HEK293 (cell line): ENCODE data around the gene MYO1F.

Experiments
- CTCF ChIA-PET: fragments of 350-600 bp; formaldehyde crosslinking; extraction: SDS; loops from one replicate; lab custom pipeline; 2021; ENCODE audit warnings: antibody characterized with exemption; lab: Yijun Ruan, JAX
- POLR2A ChIA-PET: fragments of 300-600 bp; formaldehyde crosslinking; extraction: SDS; loops from one replicate; lab custom pipeline; 2020; ENCODE audit warnings: antibody characterized with exemption, inconsistent platforms; lab: Yijun Ruan, JAX
- H3K27ac ChIP-seq: fragments of 200-500 bp; sonication (Bioruptor generic); 2 replicates; pipeline ENCODE4 v1.5.1; 2014; ENCODE audit warnings: low read depth, low read length, control low read depth, inconsistent platforms; ENCODE audit errors: extremely low read depth
- H3K36me3 ChIP-seq, 2 experiments: fragments of 200-500 bp in 1 of 2; sonication (Bioruptor generic) in 1 of 2; 1 replicate in 1 of 2; 2 replicates in 1 of 2; pipeline ENCODE4 v1.5.1; 2014 to 2017; ENCODE audit warnings: inconsistent platforms in 2 of 2, low read length in 2 of 2; ENCODE audit not compliant: control insufficient read depth in 2 of 2, insufficient read depth in 1 of 2
- H3K4me1 ChIP-seq: fragments of 200-500 bp; sonication (Bioruptor generic); 2 replicates; pipeline ENCODE4 v1.5.1; 2014; ENCODE audit warnings: mild to moderate bottlenecking, low read length, inconsistent platforms; ENCODE audit not compliant: control insufficient read depth, insufficient read depth
- H3K4me3 ChIP-seq: 2 replicates; pipeline ENCODE4 v1.5.1; 2011; ENCODE audit warnings: low read depth, mild to moderate bottlenecking, control low read depth, low read length, moderate library complexity
- H3K9me3 ChIP-seq: fragments of 200-500 bp; sonication (Bioruptor generic); 2 replicates; pipeline ENCODE4 v1.5.1; 2014; ENCODE audit warnings: low read depth, low read length, inconsistent platforms; ENCODE audit not compliant: control insufficient read depth, insufficient read depth
- BCL11A ChIP-seq: fragments of 450-650 bp; formaldehyde crosslinking; IDR thresholded peaks from 2 replicates; pipeline ENCODE4 v1.5.1; 2016; ENCODE audit warnings: low read depth, missing biosample characterization, missing genetic modification characterization
- BCL11B ChIP-seq: fragments of 450-650 bp; formaldehyde crosslinking; IDR thresholded peaks from 2 replicates; pipeline ENCODE4 v1.5.1; 2016; ENCODE audit warnings: low read depth, missing biosample characterization, missing genetic modification characterization
- GLIS1 ChIP-seq: fragments of 450-650 bp; formaldehyde crosslinking; IDR thresholded peaks from 2 replicates; pipeline ENCODE4 v1.5.1; 2016; ENCODE audit warnings: missing biosample characterization, missing genetic modification characterization
- KLF7 ChIP-seq: fragments of 450-650 bp; formaldehyde crosslinking; IDR thresholded peaks from 2 replicates; pipeline ENCODE4 v1.5.1; 2016; ENCODE audit warnings: missing biosample characterization, missing genetic modification characterization, borderline replicate concordance
- SCRT1 ChIP-seq: fragments of 450-650 bp; formaldehyde crosslinking; IDR thresholded peaks from 2 replicates; pipeline ENCODE4 v1.5.1; 2016; ENCODE audit warnings: missing biosample characterization, missing genetic modification characterization, borderline replicate concordance
- ZNF114 ChIP-seq: fragments of 450-650 bp; formaldehyde crosslinking; IDR thresholded peaks from 2 replicates; pipeline ENCODE4 v1.5.0; 2017; ENCODE audit warnings: missing biosample characterization, missing genetic modification characterization
- ZNF202 ChIP-seq: fragments of 450-650 bp; formaldehyde crosslinking; IDR thresholded peaks from 2 replicates; pipeline ENCODE4 v1.5.1; 2016; ENCODE audit warnings: missing biosample characterization, missing genetic modification characterization, borderline replicate concordance
- ZNF473 ChIP-seq: fragments of 450-650 bp; formaldehyde crosslinking; IDR thresholded peaks from 2 replicates; pipeline ENCODE4 v1.5.1; 2017; ENCODE audit warnings: missing biosample characterization, missing genetic modification characterization
- ZNF48 ChIP-seq: fragments of 450-650 bp; formaldehyde crosslinking; IDR thresholded peaks from 2 replicates; pipeline ENCODE4 v1.5.1; 2016; ENCODE audit warnings: missing biosample characterization, missing genetic modification characterization
- ZNF529 ChIP-seq: fragments of 450-650 bp; formaldehyde crosslinking; IDR thresholded peaks from 2 replicates; pipeline ENCODE4 v1.5.1; 2017; ENCODE audit warnings: missing genetic modification characterization, missing biosample characterization; ENCODE audit not compliant: insufficient replicate concordance
- ZNF571 ChIP-seq: fragments of 450-650 bp; formaldehyde crosslinking; IDR thresholded peaks from 2 replicates; pipeline ENCODE4 v1.5.0; 2017; ENCODE audit warnings: missing biosample characterization, missing genetic modification characterization
- ZNF664 ChIP-seq: fragments of 450-650 bp; formaldehyde crosslinking; IDR thresholded peaks from 2 replicates; pipeline ENCODE4 v1.5.1; 2016; ENCODE audit warnings: missing biosample characterization, missing genetic modification characterization
- ZNF768 ChIP-seq: fragments of 450-650 bp; formaldehyde crosslinking; IDR thresholded peaks from 2 replicates; pipeline ENCODE4 v1.5.1; 2018; ENCODE audit warnings: missing biosample characterization, mild to moderate bottlenecking, missing genetic modification characterization
- ZNF791 ChIP-seq: fragments of 450-650 bp; formaldehyde crosslinking; IDR thresholded peaks from 2 replicates; pipeline ENCODE4 v1.5.1; 2016; ENCODE audit warnings: missing biosample characterization, missing genetic modification characterization
- ZNF843 ChIP-seq: fragments of 450-650 bp; formaldehyde crosslinking; IDR thresholded peaks from 2 replicates; pipeline ENCODE4 v1.5.1; 2016; ENCODE audit warnings: missing biosample characterization, missing genetic modification characterization
- TF ChIP-seq, protein P1 (sequence below): fragments of 450-650 bp; formaldehyde crosslinking; IDR thresholded peaks from 2 replicates; pipeline ENCODE4 v1.5.1; 2016; ENCODE audit warnings: missing biosample characterization, missing genetic modification characterization
- TF ChIP-seq, protein P2 (sequence below): fragments of 450-650 bp; formaldehyde crosslinking; IDR thresholded peaks from 2 replicates; pipeline ENCODE4 v1.5.1; 2016; ENCODE audit warnings: missing biosample characterization, missing genetic modification characterization
- TF ChIP-seq, protein P3 (sequence below): fragments of 450-650 bp; IDR thresholded peaks from 2 replicates; pipeline ENCODE4 v1.5.1; 2018; ENCODE audit warnings: missing biosample characterization, missing genetic modification characterization
- TF ChIP-seq, protein P4 (sequence below): fragments of 450-650 bp; formaldehyde crosslinking; IDR thresholded peaks from 2 replicates; pipeline ENCODE4 v1.5.1; 2017; ENCODE audit warnings: missing biosample characterization, missing genetic modification characterization

MYO1F gene

DNA sequence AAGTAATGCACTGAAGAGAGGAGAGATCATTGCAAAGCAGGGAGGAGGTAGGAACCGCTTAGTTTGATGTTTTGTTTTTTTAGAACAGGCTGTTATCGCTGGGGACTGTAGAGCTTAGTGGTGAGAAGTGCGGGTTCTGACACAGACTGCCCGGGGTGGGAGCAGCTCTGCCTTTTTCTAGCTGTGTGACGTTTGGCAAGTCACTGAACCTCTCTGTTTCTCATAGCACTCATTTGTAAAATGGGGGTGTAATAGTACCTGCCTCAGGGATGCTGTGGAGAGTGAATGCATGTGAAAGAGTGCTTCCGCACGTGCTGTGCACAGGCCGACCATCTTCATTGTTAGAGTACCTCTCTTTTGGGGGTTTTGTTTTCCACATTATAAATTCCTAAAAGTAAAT lies 94.1 kb downstream of the MYO1F start:
- Histone ChIP-seq H3K27ac (peak overlapping the region; percentile 36; the same call in 1 of the 2 replicates), H3K9me3 (no peaks in the 10 kb centered on the region), H3K4me1 (no peaks in the 10 kb centered on the region), H3K4me3 (no peak overlapping the region), H3K36me3 (peaks cover 30 to 90% of the 10 kb centered on the region in 2 experiments)
- POLR2A ChIA-PET = interaction anchor here (1.7 to 2.4 kb wide), 2 partner anchors 31 to 38 kb away, joined by 4 to 8 read pairs; partner anchors contain the start of genes HNRNPM and ZNF414
- CTCF ChIA-PET = no interaction called here
- TF ChIP-seq ZNF768 (tag by site-specific recombination) (peak; percentile 79; the same call in 1 of the 2 replicates), ZNF529 (no peak)
- TF ChIP-seq, protein P1, sequence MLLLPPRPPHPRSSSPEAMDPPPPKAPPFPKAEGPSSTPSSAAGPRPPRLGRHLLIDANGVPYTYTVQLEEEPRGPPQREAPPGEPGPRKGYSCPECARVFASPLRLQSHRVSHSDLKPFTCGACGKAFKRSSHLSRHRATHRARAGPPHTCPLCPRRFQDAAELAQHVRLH (tag by site-specific recombination) = no peak

DNA sequence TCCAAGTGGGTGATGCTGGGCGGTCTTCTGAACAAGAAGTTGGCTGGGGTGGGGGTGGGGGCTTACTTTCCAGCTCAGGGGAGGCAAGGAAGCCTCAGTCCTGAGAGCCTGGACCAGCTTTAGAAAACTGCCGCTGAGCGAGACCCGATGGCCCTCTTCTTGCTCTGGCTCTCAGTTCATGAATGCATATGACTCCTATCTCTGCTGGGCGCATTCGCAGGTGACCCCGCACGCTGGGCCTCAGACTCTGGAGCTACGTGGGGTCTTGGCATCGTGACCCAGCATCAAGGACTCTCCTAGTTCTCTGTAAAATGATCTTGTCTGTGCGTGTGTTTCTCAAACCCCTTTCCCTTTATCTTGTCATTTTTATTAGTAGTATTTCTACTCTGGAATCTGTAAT lies 94.5 kb downstream of the MYO1F start:
- no peak for TF ChIP-seq ZNF473 (tag by site-specific recombination)
- TF ChIP-seq ZNF843 = no peak
- no peak for TF ChIP-seq ZNF571 (tag by site-specific recombination)
- Histone ChIP-seq H3K27ac (peak overlapping the region; percentile 36; the same call in 1 of the 2 replicates), H3K36me3 (peaks cover 33 to 90% of the 10 kb centered on the region in 2 experiments), H3K9me3 (no peaks in the 10 kb centered on the region), H3K4me3 (no peak overlapping the region), H3K4me1 (no peaks in the 10 kb centered on the region)
- CTCF ChIA-PET = interaction anchor here (1.6 kb wide), 1 partner anchor 23 kb away, joined by 4 read pairs; no protein-coding TSS in a partner anchor
- POLR2A ChIA-PET = interaction anchor here (1.2 to 2.4 kb wide), 3 partner anchors 31 to 59 kb away, joined by 4 to 8 read pairs (median 4); partner anchors contain the start of genes HNRNPM and ZNF414

DNA sequence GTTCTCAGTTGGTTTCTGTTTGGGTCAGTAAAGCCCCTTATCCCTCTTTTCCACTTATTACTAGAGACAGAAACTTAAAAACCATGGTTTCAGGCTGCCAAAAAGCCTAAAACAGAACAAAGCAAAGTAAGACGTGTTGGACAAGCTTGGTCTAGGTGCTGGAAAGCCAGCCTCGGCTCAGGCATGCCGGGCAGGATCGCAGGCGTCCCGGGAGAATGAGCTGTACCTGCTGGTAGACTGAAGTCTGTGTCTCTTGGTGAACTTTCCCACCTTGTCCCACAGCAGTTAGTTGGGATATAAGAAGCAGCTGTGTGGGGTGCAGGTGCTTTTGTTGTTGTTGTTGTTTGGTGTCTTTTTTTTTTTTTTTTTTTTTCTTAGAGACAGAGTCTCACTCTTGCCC lies 95.6 kb downstream of the MYO1F start:
- H3K36me3 ChIP-seq = peaks cover 39 to 89% of the 10 kb centered on the region in 2 experiments
- TF ChIP-seq GLIS1 (tag by site-specific recombination) (no peak), ZNF114 (tag by site-specific recombination) (no peak), ZNF202 (tag by site-specific recombination) (no peak), BCL11A (no peak), KLF7 (no peak), ZNF843 (no peak), ZNF664 (tag by site-specific recombination) (no peak), ZNF791 (tag by site-specific recombination) (no peak), ZNF48 (tag by site-specific recombination) (no peak), BCL11B (tag by site-specific recombination) (no peak), SCRT1 (no peak)
- TF ChIP-seq, protein P2, sequence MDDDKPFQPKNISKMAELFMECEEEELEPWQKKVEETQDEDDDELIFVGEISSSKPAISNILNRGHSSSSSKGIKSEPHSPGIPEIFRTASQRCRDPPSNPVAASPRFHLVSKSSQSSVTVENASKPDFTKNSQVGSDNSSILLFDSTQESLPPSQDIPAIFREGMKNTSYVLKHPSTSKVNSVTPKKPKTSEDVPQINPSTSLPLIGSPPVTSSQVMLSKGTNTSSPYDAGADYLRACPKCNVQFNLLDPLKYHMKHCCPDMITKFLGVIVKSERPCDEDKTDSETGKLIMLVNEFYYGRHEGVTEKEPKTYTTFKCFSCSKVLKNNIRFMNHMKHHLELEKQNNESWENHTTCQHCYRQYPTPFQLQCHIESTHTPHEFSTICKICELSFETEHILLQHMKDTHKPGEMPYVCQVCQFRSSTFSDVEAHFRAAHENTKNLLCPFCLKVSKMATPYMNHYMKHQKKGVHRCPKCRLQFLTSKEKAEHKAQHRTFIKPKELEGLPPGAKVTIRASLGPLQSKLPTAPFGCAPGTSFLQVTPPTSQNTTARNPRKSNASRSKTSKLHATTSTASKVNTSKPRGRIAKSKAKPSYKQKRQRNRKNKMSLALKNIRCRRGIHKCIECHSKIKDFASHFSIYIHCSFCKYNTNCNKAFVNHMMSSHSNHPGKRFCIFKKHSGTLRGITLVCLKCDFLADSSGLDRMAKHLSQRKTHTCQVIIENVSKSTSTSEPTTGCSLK (tag by site-specific recombination) = no peak
- TF ChIP-seq, protein P3, sequence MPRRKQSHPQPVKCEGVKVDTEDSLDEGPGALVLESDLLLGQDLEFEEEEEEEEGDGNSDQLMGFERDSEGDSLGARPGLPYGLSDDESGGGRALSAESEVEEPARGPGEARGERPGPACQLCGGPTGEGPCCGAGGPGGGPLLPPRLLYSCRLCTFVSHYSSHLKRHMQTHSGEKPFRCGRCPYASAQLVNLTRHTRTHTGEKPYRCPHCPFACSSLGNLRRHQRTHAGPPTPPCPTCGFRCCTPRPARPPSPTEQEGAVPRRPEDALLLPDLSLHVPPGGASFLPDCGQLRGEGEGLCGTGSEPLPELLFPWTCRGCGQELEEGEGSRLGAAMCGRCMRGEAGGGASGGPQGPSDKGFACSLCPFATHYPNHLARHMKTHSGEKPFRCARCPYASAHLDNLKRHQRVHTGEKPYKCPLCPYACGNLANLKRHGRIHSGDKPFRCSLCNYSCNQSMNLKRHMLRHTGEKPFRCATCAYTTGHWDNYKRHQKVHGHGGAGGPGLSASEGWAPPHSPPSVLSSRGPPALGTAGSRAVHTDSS (tag by site-specific recombination) = no peak
- TF ChIP-seq, protein P4, sequence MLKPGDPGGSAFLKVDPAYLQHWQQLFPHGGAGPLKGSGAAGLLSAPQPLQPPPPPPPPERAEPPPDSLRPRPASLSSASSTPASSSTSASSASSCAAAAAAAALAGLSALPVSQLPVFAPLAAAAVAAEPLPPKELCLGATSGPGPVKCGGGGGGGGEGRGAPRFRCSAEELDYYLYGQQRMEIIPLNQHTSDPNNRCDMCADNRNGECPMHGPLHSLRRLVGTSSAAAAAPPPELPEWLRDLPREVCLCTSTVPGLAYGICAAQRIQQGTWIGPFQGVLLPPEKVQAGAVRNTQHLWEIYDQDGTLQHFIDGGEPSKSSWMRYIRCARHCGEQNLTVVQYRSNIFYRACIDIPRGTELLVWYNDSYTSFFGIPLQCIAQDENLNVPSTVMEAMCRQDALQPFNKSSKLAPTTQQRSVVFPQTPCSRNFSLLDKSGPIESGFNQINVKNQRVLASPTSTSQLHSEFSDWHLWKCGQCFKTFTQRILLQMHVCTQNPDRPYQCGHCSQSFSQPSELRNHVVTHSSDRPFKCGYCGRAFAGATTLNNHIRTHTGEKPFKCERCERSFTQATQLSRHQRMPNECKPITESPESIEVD (tag by site-specific recombination) = no peak
- POLR2A ChIA-PET = interaction anchor here (0.5 to 1.2 kb wide), 2 partner anchors 58 to 86 kb away, joined by 4 read pairs; no protein-coding TSS in a partner anchor
- CTCF ChIA-PET = interaction anchor here (0.5 to 1.6 kb wide), 3 partner anchors 24 to 161 kb away, joined by 3 to 4 read pairs (median 4); no protein-coding TSS in a partner anchor
- H3K4me1 ChIP-seq = no peaks in the 10 kb centered on the region
- H3K27ac ChIP-seq = no peak overlapping the region
- no peaks in the 10 kb centered on the region for H3K9me3 ChIP-seq
- H3K4me3 ChIP-seq = no peak overlapping the region
